ENCODE results near the gene DPP6.

DNA sequence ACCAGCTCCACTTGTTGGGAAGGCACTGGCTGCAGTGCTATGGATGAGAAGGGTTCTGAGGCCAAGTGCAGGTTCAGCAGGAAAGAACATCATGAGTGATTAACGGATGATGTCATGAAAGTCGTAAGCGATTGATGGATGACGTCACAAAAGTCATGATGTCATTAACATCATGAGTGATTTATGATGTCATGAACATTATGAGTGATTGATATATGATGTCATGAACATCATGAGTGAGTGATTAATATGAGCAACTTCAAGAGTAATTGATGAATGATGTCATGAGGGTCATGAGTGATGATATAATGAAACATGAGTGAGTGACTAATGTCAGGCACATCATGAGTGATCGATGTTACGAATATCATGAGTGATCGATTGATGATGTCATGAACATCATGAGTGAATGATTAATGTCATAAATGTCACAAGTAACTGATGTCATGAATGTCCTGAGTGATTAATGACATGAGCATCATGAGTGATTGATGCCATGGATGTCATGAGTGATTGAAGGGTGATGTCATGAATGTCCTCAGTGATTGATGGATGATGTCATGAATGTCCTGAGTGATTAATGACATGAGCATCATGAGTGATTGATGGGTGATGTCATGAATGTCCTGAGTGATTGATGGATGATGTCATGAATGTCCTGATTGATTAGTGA is 765.2 kb downstream of the DPP6 start:
- TF ChIP-seq CEBPB (IDR thresholded peaks at IDR 0.05) (no peak), YY1 (IDR thresholded peaks at IDR 0.05; ENCODE audit: low read depth) (no peak), RAD21 (IDR thresholded peaks at IDR 0.05; ENCODE audit: low read depth) (no peak), REST (IDR thresholded peaks at IDR 0.05; ENCODE audit: low read depth) (no peak), TAF1 (IDR thresholded peaks at IDR 0.05; ENCODE audit: low read depth) (no peak), EP300 (IDR thresholded peaks at IDR 0.05; ENCODE audit: borderline replicate concordance) (no peak)
- TF ChIP-seq, protein P1, sequence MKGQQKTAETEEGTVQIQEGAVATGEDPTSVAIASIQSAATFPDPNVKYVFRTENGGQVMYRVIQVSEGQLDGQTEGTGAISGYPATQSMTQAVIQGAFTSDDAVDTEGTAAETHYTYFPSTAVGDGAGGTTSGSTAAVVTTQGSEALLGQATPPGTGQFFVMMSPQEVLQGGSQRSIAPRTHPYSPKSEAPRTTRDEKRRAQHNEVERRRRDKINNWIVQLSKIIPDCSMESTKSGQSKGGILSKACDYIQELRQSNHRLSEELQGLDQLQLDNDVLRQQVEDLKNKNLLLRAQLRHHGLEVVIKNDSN (IDR thresholded peaks at IDR 0.05): no peak

Data from Ishikawa (cell line).